ENCODE measurements around the gene NUDT3.

The NUDT3 gene

DNA sequence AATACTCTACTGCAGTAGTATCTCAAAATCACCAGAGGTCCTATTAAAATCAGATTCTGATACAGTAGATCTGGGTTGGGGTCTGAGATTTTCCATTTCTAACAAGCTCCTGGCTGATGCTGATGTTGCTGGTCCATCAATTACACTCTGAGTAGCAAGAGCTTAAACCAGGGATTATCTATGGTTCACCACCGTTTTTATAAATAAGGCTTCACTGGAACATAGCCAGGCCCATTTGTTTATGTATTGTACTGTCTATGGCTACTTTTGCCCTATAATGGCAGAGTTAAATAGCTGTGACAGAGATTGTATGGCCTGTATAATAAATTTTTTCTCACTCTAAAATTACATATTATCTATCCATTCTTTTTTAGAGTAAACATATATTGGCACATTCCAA lies 53.0 kb downstream of the NUDT3 start:
- no peaks in the 10 kb centered on the region for H3K27me3 ChIP-seq (replicated peaks; ENCODE audit: control insufficient read depth, insufficient read depth, low read length)
- H3K36me3 ChIP-seq (ENCODE audit: control insufficient read depth, insufficient read depth, low read length) = no peaks in the 10 kb centered on the region; the same call in 1 of the 2 replicates
- no peak overlapping the region for H3K4me3 ChIP-seq (replicated peaks; ENCODE audit: low read depth, low read length)
- DNase-seq (ENCODE audit: extremely low read depth, insufficient read length) = no peak
- TF ChIP-seq, protein P1, sequence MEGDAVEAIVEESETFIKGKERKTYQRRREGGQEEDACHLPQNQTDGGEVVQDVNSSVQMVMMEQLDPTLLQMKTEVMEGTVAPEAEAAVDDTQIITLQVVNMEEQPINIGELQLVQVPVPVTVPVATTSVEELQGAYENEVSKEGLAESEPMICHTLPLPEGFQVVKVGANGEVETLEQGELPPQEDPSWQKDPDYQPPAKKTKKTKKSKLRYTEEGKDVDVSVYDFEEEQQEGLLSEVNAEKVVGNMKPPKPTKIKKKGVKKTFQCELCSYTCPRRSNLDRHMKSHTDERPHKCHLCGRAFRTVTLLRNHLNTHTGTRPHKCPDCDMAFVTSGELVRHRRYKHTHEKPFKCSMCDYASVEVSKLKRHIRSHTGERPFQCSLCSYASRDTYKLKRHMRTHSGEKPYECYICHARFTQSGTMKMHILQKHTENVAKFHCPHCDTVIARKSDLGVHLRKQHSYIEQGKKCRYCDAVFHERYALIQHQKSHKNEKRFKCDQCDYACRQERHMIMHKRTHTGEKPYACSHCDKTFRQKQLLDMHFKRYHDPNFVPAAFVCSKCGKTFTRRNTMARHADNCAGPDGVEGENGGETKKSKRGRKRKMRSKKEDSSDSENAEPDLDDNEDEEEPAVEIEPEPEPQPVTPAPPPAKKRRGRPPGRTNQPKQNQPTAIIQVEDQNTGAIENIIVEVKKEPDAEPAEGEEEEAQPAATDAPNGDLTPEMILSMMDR (IDR thresholded peaks at IDR 0.05; ENCODE audit: insufficient read depth, low read length, poor library complexity, severe bottlenecking) = no peak

DNA sequence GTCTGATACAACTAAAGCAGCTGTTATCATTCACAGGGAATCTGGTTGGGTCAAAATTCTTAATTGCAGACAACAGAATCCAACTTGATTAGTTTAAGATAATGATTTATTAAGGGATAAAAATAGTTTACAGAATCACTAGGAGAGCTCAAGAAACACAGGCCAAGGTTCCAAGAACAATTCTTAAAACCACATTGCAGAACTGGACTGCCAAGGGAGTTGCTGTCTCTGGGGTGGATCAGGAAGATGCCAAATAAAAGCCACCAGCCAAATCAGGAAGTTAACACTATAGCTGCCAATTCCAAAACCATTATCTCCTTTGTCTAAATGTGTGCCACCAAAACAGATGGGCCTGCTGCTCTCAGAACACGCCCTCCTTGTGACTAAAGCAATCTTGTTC lies 53.7 kb downstream of the NUDT3 start:
- no peaks in the 10 kb centered on the region; the same call in 1 of the 2 replicates for H3K36me3 ChIP-seq (ENCODE audit: control insufficient read depth, insufficient read depth, low read length)
- no peaks in the 10 kb centered on the region for H3K27me3 ChIP-seq (replicated peaks; ENCODE audit: control insufficient read depth, insufficient read depth, low read length)
- no peak for DNase-seq (ENCODE audit: extremely low read depth, insufficient read length)
- H3K4me3 ChIP-seq (replicated peaks; ENCODE audit: low read depth, low read length) = no peak overlapping the region
- TF ChIP-seq, protein P1 (IDR thresholded peaks at IDR 0.05; ENCODE audit: insufficient read depth, low read length, poor library complexity, severe bottlenecking) = no peak

DNA sequence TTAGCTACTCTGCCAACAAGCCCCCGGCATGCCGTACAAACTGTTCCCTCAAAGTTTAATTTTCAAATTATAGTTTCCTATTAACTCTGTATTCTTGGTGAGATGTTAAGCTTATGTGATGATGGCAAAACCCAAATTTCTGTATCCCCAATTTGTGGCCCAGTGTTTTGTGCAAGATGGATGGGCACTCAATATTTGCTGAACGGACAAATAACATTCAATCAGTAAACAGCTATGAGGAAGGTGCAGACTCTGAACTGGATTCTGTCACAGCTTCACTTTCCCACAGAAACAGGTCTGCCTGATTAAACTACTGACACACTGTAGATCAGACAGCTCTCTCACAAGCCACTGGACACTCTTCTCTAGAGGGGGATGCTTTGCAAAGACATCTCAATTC lies 54.1 kb downstream of the NUDT3 start:
- DNase-seq (ENCODE audit: extremely low read depth, insufficient read length) = no peak
- peaks cover 1% of the 10 kb centered on the region for H3K36me3 ChIP-seq (ENCODE audit: control insufficient read depth, insufficient read depth, low read length)

DNA sequence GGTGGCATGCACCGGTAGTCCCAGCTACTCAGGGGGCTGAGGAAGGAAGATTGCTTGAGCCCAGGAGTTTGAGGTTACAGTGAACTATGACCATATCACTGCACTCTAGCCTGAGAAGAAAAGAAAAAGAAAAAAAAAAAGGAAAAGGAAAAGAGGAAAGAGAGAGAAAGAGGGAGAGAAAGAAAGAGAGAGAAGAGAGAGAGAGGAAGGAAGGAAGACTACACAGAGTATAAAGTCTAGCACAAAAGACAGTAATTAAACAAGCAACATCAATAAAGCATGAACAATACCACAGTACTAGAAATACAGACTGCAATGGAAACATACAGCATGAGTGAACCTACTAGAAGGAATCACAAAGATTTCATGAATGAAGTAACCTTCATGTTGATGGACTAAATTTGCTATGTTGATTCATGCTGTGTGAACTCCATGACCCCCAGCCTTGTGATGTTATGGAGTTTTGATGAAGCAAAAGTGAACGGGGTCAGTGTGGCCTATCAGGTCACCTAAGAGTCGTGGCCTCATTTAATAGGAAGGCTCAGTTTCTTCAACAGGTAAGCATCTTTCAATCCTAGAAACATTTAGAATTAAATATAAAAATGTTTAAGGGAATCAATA lies 57.6 kb downstream of the NUDT3 start:
- TF ChIP-seq, protein P1 (IDR thresholded peaks at IDR 0.05; ENCODE audit: insufficient read depth, low read length, poor library complexity, severe bottlenecking) = no peak
- Histone ChIP-seq H3K4me3 (replicated peaks; ENCODE audit: low read depth, low read length) (no peak overlapping the region), H3K36me3 (ENCODE audit: control insufficient read depth, insufficient read depth, low read length) (peaks cover 2% of the 10 kb centered on the region; the same call in 1 of the 2 replicates), H3K27me3 (replicated peaks; ENCODE audit: control insufficient read depth, insufficient read depth, low read length) (no peaks in the 10 kb centered on the region)
- no peak for DNase-seq (ENCODE audit: extremely low read depth, insufficient read length)

More for the DNA sequence above, 54.1 kb downstream of the NUDT3 start:
- no peaks in the 10 kb centered on the region for H3K27me3 ChIP-seq (replicated peaks; ENCODE audit: control insufficient read depth, insufficient read depth, low read length)
- TF ChIP-seq, protein P1 (IDR thresholded peaks at IDR 0.05; ENCODE audit: insufficient read depth, low read length, poor library complexity, severe bottlenecking) = no peak
- no peak overlapping the region for H3K4me3 ChIP-seq (replicated peaks; ENCODE audit: low read depth, low read length)

DNA sequence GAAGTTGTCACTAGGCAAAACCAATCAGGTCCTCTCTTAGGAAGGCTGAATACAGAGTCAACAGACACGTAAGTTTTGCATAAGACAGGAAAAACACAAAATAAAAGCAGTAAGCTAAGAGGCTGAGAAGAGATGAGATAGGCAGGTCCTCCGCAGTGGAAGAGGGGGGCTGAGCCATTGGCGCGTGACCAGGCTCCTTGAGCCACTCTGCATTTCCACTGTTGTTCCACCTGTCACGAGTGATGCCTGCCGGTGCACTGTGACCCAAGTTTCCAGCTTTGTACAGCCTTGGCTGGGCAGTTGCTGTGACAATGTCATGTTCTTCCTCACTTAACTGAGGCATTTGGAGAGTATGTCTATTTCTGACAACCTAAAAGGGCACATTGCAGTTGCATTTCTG lies 58.6 kb downstream of the NUDT3 start:
- no peaks in the 10 kb centered on the region for H3K27me3 ChIP-seq (replicated peaks; ENCODE audit: control insufficient read depth, insufficient read depth, low read length)
- TF ChIP-seq, protein P1 (IDR thresholded peaks at IDR 0.05; ENCODE audit: insufficient read depth, low read length, poor library complexity, severe bottlenecking) = no peak
- DNase-seq (ENCODE audit: extremely low read depth, insufficient read length) = peak; percentile 52
- no peak overlapping the region for H3K4me3 ChIP-seq (replicated peaks; ENCODE audit: low read depth, low read length)
- peaks cover 2% of the 10 kb centered on the region; the same call in 1 of the 2 replicates for H3K36me3 ChIP-seq (ENCODE audit: control insufficient read depth, insufficient read depth, low read length)
